Testis (tissue), 2 donors: Measurements from ENCODE around the gene WDR93.

Experiments used
- POLR2A ChIP-seq: fragments of 450-650 bp; IDR thresholded peaks from one replicate; pipeline ENCODE4 v1.6.1; 2017; ENCODE audit warnings: antibody characterized with exemption, mild to moderate bottlenecking, moderate library complexity
- TF ChIP-seq, protein P1 (sequence below), 3 experiments: fragments of 450-650 bp in 2 of 3; fragments of 200-600 bp in 1 of 3; sonication (generic) in 1 of 3; IDR thresholded peaks; one replicate each; pipeline ENCODE4 v1.5.1; 2016 to 2019; ENCODE audit warnings: antibody characterized with exemption in 3 of 3, mild to moderate bottlenecking in 2 of 3, moderate library complexity in 1 of 3

DNA sequence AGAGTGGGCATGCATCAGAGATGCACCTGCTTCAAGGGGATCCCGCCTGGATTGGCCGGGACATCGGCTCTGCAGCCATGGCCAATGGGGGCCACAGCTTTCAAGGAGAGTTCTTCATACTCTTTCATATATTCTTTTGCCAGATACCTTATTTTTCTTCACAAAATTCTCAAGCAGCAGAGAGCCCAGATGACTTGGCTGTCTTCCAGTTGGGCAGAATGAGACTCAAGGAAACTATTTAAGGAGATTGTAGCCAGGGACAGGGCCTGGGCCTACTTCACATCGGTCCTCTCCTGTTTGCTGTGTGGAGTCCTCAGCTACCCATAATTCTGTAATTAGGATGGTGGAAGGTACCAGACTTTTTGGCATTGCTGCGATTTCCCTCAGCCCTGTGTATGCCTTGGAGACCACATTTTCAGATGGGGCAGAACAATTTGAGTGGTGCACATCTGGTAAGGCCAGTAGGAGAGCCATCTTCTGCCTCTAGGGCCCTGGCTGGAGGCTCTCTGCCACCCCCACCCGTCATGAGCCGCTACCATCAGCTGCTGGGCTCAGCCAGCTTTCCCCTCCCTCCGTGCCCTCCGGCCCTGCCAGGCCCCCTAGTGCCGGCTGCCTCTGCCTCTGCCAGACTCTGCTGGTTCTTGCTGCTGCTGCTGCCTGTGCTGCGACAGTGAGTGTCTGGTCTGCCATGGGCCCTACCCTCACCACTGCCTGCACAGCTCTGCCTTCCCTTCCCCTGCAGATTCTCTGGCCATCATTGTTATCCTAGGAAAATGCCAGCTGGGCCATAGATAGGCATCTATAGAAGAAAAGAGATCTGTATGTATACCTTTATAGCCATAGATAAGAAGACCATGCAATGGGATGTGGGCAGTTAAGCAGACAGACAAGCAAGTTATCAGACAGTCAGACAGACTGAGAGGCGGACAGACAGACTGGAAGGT, 18.1 kb upstream of the WDR93 start:
- TF ChIP-seq, protein P1, sequence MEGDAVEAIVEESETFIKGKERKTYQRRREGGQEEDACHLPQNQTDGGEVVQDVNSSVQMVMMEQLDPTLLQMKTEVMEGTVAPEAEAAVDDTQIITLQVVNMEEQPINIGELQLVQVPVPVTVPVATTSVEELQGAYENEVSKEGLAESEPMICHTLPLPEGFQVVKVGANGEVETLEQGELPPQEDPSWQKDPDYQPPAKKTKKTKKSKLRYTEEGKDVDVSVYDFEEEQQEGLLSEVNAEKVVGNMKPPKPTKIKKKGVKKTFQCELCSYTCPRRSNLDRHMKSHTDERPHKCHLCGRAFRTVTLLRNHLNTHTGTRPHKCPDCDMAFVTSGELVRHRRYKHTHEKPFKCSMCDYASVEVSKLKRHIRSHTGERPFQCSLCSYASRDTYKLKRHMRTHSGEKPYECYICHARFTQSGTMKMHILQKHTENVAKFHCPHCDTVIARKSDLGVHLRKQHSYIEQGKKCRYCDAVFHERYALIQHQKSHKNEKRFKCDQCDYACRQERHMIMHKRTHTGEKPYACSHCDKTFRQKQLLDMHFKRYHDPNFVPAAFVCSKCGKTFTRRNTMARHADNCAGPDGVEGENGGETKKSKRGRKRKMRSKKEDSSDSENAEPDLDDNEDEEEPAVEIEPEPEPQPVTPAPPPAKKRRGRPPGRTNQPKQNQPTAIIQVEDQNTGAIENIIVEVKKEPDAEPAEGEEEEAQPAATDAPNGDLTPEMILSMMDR (IDR thresholded peaks at IDR 0.05): no peak
- TF ChIP-seq POLR2A: no peak
